RKO (cell line): ENCODE data around the gene SUSD5.
"Not testable (repeated sequence)": the region's sequence is repeated elsewhere in the genome, so short reads cannot be mapped to it uniquely, and the experiment has no call there.

Source experiments
- DNase-seq: peaks from one replicate; pipeline ENCODE4 v3.0.0-alpha.2; 2016; ENCODE audit warnings: low spot score

The SUSD5 gene

DNA sequence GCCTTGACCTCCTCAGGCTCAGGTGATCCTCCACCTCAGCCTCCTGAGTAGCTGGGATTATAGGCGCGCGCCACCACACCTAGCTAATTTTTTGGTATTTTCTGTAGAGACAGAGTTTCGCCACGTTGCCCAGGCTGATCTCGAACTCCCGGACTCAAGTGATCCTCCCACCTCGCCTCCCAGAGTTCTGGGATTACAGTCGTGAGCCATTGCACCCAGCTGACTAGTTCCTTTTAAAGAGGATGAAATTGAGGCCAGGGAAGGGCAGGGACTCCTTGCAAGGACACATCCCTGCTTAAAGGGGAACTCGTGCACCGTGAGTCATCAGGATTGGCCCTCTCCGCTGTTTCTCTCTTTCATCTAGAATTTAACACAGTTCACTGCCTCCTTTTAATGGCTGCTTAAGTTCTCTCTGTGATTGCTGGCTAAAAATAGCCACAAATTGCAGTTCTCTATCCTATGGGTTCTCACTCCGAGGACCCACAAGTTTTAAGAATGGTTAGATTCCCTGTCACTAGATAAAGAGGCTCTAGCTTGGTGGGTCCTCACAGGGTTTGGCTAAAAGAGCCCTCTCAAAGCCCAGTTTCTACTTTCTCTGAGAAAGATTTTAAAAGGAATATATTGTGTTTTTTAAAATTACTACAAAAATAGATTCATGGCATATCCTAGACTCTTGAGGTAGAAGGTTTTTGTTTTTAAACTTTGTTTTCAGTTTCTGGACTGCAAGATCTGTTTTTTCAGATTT lies 103.4 kb downstream of the SUSD5 start:
- peak; percentile 95 for DNase-seq

DNA sequence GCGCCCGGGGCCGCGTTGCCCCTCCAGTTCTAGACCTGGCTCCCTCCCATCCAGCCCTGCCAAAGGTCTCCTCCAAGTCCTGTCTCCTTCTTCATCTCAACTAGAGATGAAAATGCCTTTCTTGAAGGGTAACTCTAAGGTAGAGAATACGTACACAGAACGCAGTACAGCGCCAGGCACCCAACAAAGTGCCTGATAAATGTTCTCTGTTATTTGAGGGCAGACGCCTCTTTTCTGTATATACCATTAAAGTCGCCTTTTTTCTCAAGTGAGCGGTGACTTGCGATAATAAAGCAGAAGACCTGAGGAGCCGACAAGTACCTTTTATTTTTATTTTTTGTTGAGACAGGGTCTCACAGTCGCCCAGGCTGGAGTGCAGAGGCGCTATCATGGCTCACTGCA lies 104.0 kb downstream of the SUSD5 start:
- DNase-seq, result no peak

DNA sequence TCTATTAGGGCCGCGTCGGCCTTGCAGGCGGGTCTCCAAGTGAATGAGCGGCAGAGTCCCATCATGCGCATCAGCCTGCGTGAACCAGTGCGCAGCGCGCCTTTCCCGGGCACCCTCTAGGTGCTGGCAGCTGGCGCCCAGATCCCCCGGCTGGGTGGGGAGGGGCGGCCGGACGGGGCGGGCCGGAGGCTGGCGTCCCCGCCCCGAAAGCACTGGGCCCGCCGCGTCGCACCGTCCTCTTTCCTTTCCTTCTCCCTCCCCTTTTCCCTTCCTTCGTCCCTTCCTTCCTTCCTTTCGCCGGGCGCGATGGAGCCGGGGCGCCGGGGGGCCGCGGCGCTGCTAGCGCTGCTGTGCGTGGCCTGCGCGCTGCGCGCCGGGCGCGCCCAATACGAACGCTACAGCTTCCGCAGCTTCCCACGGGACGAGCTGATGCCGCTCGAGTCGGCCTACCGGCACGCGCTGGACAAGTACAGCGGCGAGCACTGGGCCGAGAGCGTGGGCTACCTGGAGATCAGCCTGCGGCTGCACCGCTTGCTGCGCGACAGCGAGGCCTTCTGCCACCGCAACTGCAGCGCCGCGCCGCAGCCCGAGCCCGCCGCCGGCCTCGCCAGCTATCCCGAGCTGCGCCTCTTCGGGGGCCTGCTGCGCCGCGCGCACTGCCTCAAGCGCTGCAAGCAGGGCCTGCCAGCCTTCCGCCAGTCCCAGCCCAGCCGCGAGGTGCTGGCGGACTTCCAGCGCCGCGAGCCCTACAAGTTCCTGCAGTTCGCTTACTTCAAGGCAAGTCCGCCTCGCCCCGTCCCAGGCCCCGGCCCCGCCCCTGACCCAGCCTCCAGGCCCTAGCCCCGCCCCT lies 104.6 kb downstream of the SUSD5 start, which contains the start of gene CRTAP:
Gene CRTAP (plus strand): TSS at position 243 of the 850 bp plus-strand sequence. CDS start 64 bp downstream, at position 307.
- peak; percentile 97 for DNase-seq

DNA sequence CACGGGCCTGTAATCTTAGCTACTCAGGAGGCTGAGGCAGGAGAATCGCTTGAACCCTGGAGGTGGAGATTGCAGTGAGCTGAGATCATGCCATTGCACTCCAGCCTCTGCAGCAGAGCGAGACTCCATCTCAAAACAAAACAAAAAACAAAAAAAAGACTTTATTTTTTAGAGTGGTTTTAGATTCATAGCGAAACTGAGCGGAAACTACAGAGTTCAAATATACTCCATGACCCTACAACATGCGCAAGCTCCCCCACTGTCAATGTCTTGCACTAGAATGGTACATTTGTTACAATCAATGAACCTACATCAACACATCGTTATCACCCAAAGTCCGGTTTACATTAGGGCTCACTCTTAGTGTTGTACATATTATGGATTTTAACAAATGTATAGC lies 107.0 kb downstream of the SUSD5 start:
- no peak for DNase-seq

DNA sequence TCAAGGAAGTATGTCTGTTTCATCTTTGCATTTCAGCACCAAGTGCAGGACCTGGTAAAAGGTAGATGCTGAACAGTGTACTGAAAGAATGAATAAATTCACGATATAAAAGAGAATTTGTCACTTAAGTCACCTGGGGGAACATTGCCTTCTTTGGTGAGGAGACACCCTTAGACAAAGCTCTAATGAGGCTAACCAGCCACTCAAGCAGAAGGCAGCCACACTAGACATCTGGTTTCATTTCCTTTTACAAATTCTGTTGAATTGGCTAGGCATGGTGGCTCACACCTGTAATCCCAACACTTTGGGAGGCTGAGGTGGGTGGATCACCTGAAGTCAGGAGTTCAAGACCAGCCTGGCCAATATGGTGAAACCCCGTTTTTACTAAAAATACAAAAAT lies 111.8 kb downstream of the SUSD5 start:
- not testable (repeated sequence) for DNase-seq

DNA sequence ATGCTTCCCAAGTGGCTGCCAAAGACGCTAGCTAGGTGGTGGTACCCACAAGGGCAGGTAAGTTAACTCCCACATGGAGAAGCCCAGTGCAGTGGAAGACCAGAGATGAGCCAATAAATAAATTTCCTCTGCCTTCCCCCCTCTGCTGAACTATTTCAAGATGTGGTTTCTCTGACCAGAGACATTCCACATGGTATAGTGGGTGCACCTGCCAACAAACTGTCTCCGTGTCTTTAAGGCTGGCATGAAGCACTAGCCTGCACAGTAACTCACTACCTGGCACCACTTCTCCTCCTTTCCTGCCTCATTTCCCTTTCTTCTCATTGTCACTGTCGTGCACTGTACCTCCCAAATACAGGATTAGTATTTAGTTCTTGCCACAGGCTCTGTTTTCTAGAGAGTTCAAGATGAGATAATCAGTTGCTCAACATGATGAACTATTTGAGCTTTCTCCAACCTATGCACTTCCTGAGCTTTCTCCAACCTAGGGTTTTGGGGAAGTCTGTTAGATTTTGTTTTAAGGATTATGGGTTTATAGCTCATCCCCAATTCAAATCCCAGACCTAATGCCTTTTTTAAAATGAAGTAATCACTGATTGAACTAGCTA lies 113.2 kb downstream of the SUSD5 start:
- DNase-seq, result no peak

DNA sequence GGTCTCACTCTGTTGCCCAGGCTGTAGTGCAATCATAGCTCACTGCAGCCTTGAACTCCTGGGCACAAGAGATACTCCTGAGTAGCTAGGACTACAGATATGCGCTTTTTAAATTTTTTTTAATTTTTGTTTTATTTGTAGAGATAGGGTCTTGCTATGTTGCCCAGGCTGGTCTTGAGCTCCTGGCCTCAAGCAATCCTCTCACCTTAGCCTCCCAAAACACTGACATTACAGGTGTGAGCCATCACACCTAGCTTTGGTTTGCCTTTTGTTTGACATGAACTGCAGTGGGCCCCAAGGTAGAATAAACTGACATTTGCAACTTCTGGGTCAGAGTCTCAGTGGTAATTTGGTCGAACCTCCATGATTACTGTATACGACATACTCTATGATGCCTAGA lies 113.8 kb downstream of the SUSD5 start:
- DNase-seq, result no peak

DNA sequence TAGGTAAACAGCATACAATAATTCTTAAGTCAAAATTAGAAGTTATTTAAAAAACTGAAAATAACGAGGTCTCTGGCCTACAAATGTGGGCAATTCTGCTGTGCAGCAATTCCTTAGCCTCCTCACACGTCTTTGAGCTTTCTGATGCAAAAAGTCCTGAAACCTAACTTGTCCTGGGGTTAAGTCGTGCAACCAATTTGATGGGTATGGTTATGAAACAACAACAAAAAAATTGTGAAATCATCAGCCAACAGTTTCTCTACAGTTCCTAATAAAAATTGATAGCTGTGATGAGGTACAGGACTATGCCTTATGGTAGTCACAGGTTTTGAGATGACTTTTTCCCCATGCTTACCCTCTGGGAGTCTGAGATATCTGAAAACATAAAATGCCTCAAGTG lies 115.1 kb downstream of the SUSD5 start:
- DNase-seq, result no peak

DNA sequence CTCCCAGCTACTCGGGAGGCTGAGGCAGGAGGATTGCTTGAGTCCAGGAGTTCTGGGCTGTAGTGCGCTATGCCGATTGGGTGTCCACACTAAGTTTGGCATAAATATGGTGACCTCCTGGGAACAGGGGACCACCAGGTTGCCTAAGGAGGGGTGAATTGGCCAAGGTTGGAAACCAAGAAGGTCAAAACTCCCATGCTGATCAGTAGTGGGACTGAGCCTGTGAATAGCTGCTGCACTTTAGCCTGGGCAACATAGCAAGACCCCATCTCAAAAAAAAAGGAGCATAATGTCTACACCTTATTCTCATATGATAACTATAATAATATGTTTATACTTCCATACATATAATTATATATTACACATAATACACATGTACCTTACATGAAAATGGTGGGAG lies 115.6 kb downstream of the SUSD5 start:
- DNase-seq, result no peak

DNA sequence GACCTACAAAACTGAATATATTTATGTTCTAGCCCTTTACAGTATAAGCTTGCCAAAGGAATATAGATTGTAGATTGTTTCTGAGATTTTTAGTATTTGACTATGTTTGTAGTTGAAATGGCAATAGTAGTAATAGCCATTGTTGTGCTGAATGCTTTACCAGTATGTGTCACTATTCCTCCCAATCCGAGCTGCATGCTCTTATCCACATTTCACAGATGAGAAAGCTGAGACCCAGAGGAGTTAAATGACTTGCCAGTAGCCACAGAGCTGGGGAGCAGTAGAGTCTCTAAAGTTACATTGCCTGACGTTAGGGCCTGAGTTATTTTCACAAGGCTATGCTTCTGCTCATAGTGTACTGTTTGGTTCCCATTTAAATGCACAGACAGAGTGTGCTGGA lies 118.4 kb downstream of the SUSD5 start:
- DNase-seq, result no peak
